Measurements from ENCODE around the gene RASGEF1B. TPM values are rescaled to one million over a fixed set of nuclear protein-coding genes. Genes with fewer than 3 reads are reported as not detected.

The RASGEF1B gene
- total and polyA plus RNA-seq, 9 of the 15 experiments (the other 6 are each of a cell fraction or from before 2014, with no cell fraction given): 0.04 to 0.57 (median 0.22) TPM

DNA sequence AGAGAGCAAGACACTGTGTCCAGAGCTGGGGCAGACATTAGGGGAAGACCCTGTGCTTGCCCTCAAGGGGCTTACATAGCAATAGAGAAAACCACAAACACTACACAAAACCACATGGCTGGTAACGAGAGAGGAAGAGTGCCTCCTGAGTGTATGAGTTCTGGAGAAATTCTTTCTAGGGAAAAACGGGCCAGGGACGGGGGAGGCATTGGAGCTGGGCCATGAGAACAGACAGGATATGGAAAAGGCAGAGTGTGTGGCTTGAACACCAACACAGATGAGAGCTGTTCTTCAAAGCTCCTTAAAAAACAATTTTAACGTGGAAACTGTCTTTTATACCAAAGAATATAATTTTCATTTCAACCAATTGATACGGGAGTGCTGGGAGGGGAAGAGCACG, 42.7 kb downstream of the RASGEF1B start:
- WGBS (ENCODE audit: insufficient coverage, low coverage, missing lambda C conversion rate): 56% methylated on average over 6 of the region's 6 CpGs
- Histone ChIP-seq H3K4me1 (replicated peaks in 1 of 2; ENCODE audit: control insufficient read depth in 2 of 2, insufficient read depth in 2 of 2, low read length in 2 of 2) (peaks cover 15 to 18% of the 10 kb centered on the region in 2 experiments; a peak in 4 of 5 replicates), H4K20me1 (replicated peaks; ENCODE audit: control insufficient read depth, insufficient read depth, low read length) (no peaks in the 10 kb centered on the region), H3K79me2 (ENCODE audit: control insufficient read depth, insufficient read depth, low read length) (no peaks in the 10 kb centered on the region), H3K4me2 (ENCODE audit: insufficient read depth, low read length) (no peak overlapping the region), H2AFZ (ENCODE audit: low read depth, low read length) (no peak overlapping the region), H3K9me3 (replicated peaks; ENCODE audit: control insufficient read depth, insufficient read depth, low read depth, low read length) (no peaks in the 10 kb centered on the region), H3K4me3 (no peak overlapping the region), H3K27me3 (ENCODE audit: control insufficient read depth in 2 of 2, insufficient read depth in 2 of 2, low read length in 2 of 2) (no peaks in the 10 kb centered on the region), H3K36me3 (ENCODE audit: control insufficient read depth, insufficient read depth, low read length) (no peaks in the 10 kb centered on the region), H3K27ac (ENCODE audit: extremely low read depth, low read depth, low read length) (no peak overlapping the region), H3K9me1 (ENCODE audit: control insufficient read depth, insufficient read depth, low read length) (no peaks in the 10 kb centered on the region), H3K9ac (ENCODE audit: insufficient read depth in 1 of 2, low read depth in 2 of 2, low read length in 2 of 2) (no peak overlapping the region)
- DNase-seq (ENCODE audit: extremely low read depth in 1 of 4, low spot score in 3 of 4) (no peak), FAIRE-seq (no peak), ATAC-seq (no peak)
- CTCF ChIA-PET (ENCODE audit: low intra/inter-chr PET ratio): no interaction called here
- intact Hi-C loops (cut with micrococcal nuclease) (no loop called here), in situ Hi-C loops (cut with MboI) (no loop called here)
- no TSS peak for BruUV-seq (replicated peaks)
- POLR2A ChIA-PET: no interaction called here
- TF ChIP-seq POLR2A (conservative IDR thresholded peaks at IDR 0.05) (no peak), NCOR1 (IDR thresholded peaks at IDR 0.05) (no peak), ZNF253 (CRISPR knock-in tag; conservative IDR thresholded peaks at IDR 0.05) (no peak), PML (IDR thresholded peaks at IDR 0.05; ENCODE audit: low read length) (no peak), KAT2B (IDR thresholded peaks at IDR 0.05; ENCODE audit: low read depth, low read length) (no peak), U2AF2 (optimal IDR thresholded peaks at IDR 0.05; ENCODE audit: low read depth, low read length) (no peak), ZNF347 (CRISPR knock-in tag; IDR thresholded peaks at IDR 0.05; ENCODE audit: low read depth) (no peak), LEF1 (IDR thresholded peaks at IDR 0.05) (no peak), SMC3 (conservative IDR thresholded peaks at IDR 0.05; ENCODE audit: insufficient read depth, low read depth, low read length) (no peak), SMARCB1 (IDR thresholded peaks at IDR 0.05; ENCODE audit: insufficient read length, low read depth) (no peak), MBD2 (IDR thresholded peaks at IDR 0.05; ENCODE audit: borderline replicate concordance, low read depth) (no peak), ARID1B (IDR thresholded peaks at IDR 0.05) (no peak), PYGO2 (tag; IDR thresholded peaks at IDR 0.05) (no peak)
- TF ChIP-seq, protein P1, sequence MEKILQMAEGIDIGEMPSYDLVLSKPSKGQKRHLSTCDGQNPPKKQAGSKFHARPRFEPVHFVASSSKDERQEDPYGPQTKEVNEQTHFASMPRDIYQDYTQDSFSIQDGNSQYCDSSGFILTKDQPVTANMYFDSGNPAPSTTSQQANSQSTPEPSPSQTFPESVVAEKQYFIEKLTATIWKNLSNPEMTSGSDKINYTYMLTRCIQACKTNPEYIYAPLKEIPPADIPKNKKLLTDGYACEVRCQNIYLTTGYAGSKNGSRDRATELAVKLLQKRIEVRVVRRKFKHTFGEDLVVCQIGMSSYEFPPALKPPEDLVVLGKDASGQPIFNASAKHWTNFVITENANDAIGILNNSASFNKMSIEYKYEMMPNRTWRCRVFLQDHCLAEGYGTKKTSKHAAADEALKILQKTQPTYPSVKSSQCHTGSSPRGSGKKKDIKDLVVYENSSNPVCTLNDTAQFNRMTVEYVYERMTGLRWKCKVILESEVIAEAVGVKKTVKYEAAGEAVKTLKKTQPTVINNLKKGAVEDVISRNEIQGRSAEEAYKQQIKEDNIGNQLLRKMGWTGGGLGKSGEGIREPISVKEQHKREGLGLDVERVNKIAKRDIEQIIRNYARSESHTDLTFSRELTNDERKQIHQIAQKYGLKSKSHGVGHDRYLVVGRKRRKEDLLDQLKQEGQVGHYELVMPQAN (IDR thresholded peaks at IDR 0.05; ENCODE audit: borderline replicate concordance): no peak
- TF ChIP-seq, protein P2, sequence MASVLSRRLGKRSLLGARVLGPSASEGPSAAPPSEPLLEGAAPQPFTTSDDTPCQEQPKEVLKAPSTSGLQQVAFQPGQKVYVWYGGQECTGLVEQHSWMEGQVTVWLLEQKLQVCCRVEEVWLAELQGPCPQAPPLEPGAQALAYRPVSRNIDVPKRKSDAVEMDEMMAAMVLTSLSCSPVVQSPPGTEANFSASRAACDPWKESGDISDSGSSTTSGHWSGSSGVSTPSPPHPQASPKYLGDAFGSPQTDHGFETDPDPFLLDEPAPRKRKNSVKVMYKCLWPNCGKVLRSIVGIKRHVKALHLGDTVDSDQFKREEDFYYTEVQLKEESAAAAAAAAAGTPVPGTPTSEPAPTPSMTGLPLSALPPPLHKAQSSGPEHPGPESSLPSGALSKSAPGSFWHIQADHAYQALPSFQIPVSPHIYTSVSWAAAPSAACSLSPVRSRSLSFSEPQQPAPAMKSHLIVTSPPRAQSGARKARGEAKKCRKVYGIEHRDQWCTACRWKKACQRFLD (CRISPR knock-in tag; IDR thresholded peaks at IDR 0.05): no peak
- TF ChIP-seq, protein P3, sequence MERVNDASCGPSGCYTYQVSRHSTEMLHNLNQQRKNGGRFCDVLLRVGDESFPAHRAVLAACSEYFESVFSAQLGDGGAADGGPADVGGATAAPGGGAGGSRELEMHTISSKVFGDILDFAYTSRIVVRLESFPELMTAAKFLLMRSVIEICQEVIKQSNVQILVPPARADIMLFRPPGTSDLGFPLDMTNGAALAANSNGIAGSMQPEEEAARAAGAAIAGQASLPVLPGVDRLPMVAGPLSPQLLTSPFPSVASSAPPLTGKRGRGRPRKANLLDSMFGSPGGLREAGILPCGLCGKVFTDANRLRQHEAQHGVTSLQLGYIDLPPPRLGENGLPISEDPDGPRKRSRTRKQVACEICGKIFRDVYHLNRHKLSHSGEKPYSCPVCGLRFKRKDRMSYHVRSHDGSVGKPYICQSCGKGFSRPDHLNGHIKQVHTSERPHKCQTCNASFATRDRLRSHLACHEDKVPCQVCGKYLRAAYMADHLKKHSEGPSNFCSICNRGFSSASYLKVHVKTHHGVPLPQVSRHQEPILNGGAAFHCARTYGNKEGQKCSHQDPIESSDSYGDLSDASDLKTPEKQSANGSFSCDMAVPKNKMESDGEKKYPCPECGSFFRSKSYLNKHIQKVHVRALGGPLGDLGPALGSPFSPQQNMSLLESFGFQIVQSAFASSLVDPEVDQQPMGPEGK (CRISPR knock-in tag; IDR thresholded peaks at IDR 0.05; ENCODE audit: borderline replicate concordance): no peak
- TF ChIP-seq, protein P4, sequence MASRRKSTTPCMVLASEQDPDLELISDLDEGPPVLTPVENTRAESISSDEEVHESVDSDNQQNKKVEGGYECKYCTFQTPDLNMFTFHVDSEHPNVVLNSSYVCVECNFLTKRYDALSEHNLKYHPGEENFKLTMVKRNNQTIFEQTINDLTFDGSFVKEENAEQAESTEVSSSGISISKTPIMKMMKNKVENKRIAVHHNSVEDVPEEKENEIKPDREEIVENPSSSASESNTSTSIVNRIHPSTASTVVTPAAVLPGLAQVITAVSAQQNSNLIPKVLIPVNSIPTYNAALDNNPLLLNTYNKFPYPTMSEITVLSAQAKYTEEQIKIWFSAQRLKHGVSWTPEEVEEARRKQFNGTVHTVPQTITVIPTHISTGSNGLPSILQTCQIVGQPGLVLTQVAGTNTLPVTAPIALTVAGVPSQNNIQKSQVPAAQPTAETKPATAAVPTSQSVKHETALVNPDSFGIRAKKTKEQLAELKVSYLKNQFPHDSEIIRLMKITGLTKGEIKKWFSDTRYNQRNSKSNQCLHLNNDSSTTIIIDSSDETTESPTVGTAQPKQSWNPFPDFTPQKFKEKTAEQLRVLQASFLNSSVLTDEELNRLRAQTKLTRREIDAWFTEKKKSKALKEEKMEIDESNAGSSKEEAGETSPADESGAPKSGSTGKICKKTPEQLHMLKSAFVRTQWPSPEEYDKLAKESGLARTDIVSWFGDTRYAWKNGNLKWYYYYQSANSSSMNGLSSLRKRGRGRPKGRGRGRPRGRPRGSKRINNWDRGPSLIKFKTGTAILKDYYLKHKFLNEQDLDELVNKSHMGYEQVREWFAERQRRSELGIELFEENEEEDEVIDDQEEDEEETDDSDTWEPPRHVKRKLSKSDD (conservative IDR thresholded peaks at IDR 0.05; ENCODE audit: low read length): no peak

Data from K562 (cell line).